ENCODE measurements around the gene PSMG3.

Gene PSMG3

GRCh38 chr7:1569833-1570632, at the start of gene PSMG3:
Gene PSMG3 (minus strand): TSS chr7:1570032. CDS start chr7:1569339, 693 bp downstream.
- peaks cover 13% of the 10 kb centered on the region for H3K36me3 ChIP-seq (ENCODE audit: control insufficient read depth, insufficient read depth, low read length)
- H3K4me1 ChIP-seq (ENCODE audit: control insufficient read depth, insufficient read depth, low read length), result peaks cover 3% of the 10 kb centered on the region
- peak within 1 kb of the TSS; percentile 88 for H3K4me3 ChIP-seq (ENCODE audit: low read length)
- no peaks in the 10 kb centered on the region for H3K9me3 ChIP-seq (ENCODE audit: control insufficient read depth, insufficient read depth, low read length)
- no peak for DNase-seq (ENCODE audit: low read depth, low spot score)
- H3K27me3 ChIP-seq (ENCODE audit: control insufficient read depth, insufficient read depth, low read length), result no peaks in the 10 kb centered on the region
- no CpG with 5 or more reads among the region's 95 CpGs for WGBS (ENCODE audit: insufficient coverage, insufficient read length)
- H3K27ac ChIP-seq (ENCODE audit: low read length), result no peak within 1 kb of the TSS

DNA sequence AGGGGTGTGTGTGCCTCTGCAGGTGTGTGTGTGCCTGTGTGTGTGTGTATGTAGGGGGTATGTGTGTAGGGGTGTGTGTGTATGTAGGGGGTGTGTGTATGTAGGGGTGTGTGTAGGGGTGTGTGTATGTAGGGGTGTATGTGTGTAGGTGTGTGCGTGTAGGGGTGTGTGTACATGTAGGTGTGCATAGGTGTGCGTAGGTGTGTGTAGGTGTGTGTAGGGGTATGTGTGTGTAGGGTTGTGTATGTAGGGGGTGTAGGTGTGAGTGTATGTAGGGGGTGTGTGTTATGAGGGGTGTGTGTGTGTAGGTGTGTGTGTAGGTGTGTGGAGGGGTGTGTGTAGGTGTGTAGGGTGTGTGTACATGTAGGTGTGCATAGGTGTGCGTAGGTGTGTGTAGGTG, 48.6 kb upstream of the PSMG3 start:
- Histone ChIP-seq H3K27me3 (ENCODE audit: control insufficient read depth, insufficient read depth, low read length) (no peaks in the 10 kb centered on the region), H3K4me3 (ENCODE audit: low read length) (no peak overlapping the region), H3K9me3 (ENCODE audit: control insufficient read depth, insufficient read depth, low read length) (no peaks in the 10 kb centered on the region), H3K4me1 (ENCODE audit: control insufficient read depth, insufficient read depth, low read length) (no peaks in the 10 kb centered on the region), H3K36me3 (ENCODE audit: control insufficient read depth, insufficient read depth, low read length) (no peaks in the 10 kb centered on the region; the same call in 1 of the 2 replicates), H3K27ac (ENCODE audit: low read length) (no peak overlapping the region)
- DNase-seq (ENCODE audit: low read depth, low spot score), result no peak
- WGBS (ENCODE audit: insufficient coverage, insufficient read length), result 100% methylated on average over 2 of the region's 3 CpGs

DNA sequence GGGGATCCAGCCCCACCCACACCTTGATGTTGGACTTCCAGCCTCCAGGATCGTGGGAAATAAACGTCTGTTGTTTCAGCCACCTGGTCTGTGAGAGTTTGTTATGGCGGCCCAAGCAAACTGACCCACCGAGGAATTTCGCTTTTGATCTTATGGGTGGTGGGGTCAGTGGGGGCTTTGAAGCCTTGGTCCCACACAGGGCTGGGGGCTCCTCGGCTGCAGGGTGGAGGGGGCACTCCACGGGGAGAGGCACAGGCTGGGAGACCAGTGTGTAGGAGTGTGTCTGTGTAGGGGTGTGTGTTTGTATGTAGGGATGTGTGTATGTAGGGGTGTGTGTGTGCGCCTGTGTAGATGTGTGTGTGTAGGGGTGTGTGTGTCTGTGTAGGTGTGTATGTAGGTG, 48.1 kb upstream of the PSMG3 start:
- no peak overlapping the region for H3K27ac ChIP-seq (ENCODE audit: low read length)
- WGBS (ENCODE audit: insufficient coverage, insufficient read length), result 100% methylated on average over 1 of the region's 8 CpGs

DNA sequence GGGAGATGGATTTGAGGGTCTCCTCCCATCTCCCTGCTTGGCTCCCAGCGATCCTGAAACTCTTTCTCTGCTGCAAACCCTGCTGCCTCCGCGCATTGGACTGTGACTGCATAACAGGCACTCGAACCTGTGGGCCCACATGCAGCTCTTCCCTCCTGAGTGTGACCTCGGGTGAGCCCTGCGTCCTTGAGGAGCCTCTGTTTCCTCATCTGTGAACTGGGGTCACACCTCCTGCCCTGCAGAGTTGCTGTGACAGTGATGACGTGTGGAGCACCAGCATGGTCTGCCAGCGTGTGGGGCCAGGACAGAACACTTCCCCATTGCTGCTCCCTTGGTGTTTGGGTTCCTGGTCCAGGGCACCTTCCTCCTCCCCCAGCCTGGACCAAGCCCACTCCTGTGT, 46.9 kb upstream of the PSMG3 start:
- Histone ChIP-seq H3K4me1 (ENCODE audit: control insufficient read depth, insufficient read depth, low read length) (no peaks in the 10 kb centered on the region), H3K27ac (ENCODE audit: low read length) (no peak overlapping the region), H3K27me3 (ENCODE audit: control insufficient read depth, insufficient read depth, low read length) (no peaks in the 10 kb centered on the region), H3K36me3 (ENCODE audit: control insufficient read depth, insufficient read depth, low read length) (no peaks in the 10 kb centered on the region), H3K4me3 (ENCODE audit: low read length) (no peak overlapping the region), H3K9me3 (ENCODE audit: control insufficient read depth, insufficient read depth, low read length) (no peaks in the 10 kb centered on the region)
- no peak for DNase-seq (ENCODE audit: low read depth, low spot score)
- no CpG with 5 or more reads among the region's 8 CpGs for WGBS (ENCODE audit: insufficient coverage, insufficient read length)

More for the DNA sequence above, 48.1 kb upstream of the PSMG3 start:
- DNase-seq (ENCODE audit: low read depth, low spot score), result no peak
- Histone ChIP-seq H3K27me3 (ENCODE audit: control insufficient read depth, insufficient read depth, low read length) (no peaks in the 10 kb centered on the region), H3K4me3 (ENCODE audit: low read length) (no peak overlapping the region), H3K4me1 (ENCODE audit: control insufficient read depth, insufficient read depth, low read length) (no peaks in the 10 kb centered on the region), H3K36me3 (ENCODE audit: control insufficient read depth, insufficient read depth, low read length) (no peaks in the 10 kb centered on the region; the same call in 1 of the 2 replicates), H3K9me3 (ENCODE audit: control insufficient read depth, insufficient read depth, low read length) (no peaks in the 10 kb centered on the region)

- Histone ChIP-seq H3K4me3 (ENCODE audit: low read length) (no peak overlapping the region), H3K27me3 (ENCODE audit: control insufficient read depth, insufficient read depth, low read length) (no peaks in the 10 kb centered on the region), H3K27ac (ENCODE audit: low read length) (no peak overlapping the region), H3K4me1 (ENCODE audit: control insufficient read depth, insufficient read depth, low read length) (peaks cover 2% of the 10 kb centered on the region; the same call in 1 of the 2 replicates), H3K9me3 (ENCODE audit: control insufficient read depth, insufficient read depth, low read length) (no peaks in the 10 kb centered on the region), H3K36me3 (ENCODE audit: control insufficient read depth, insufficient read depth, low read length) (no peaks in the 10 kb centered on the region)
- no peak for DNase-seq (ENCODE audit: low read depth, low spot score)
- no CpG with 5 or more reads among the region's 10 CpGs for WGBS (ENCODE audit: insufficient coverage, insufficient read length)
These were observed 41.9 kb upstream of the PSMG3 start for GRCh38 chr7:1611708-1612241.

GRCh38 chr7:1610678-1611302, 41.0 kb upstream of the PSMG3 start:
- Histone ChIP-seq H3K36me3 (ENCODE audit: control insufficient read depth, insufficient read depth, low read length) (no peaks in the 10 kb centered on the region), H3K4me3 (ENCODE audit: low read length) (no peak overlapping the region), H3K27ac (ENCODE audit: low read length) (no peak overlapping the region), H3K27me3 (ENCODE audit: control insufficient read depth, insufficient read depth, low read length) (no peaks in the 10 kb centered on the region), H3K4me1 (ENCODE audit: control insufficient read depth, insufficient read depth, low read length) (peaks cover 2% of the 10 kb centered on the region; the same call in 1 of the 2 replicates), H3K9me3 (ENCODE audit: control insufficient read depth, insufficient read depth, low read length) (no peaks in the 10 kb centered on the region)
- DNase-seq (ENCODE audit: low read depth, low spot score), result no peak
- no CpG with 5 or more reads among the region's 26 CpGs for WGBS (ENCODE audit: insufficient coverage, insufficient read length)

DNA sequence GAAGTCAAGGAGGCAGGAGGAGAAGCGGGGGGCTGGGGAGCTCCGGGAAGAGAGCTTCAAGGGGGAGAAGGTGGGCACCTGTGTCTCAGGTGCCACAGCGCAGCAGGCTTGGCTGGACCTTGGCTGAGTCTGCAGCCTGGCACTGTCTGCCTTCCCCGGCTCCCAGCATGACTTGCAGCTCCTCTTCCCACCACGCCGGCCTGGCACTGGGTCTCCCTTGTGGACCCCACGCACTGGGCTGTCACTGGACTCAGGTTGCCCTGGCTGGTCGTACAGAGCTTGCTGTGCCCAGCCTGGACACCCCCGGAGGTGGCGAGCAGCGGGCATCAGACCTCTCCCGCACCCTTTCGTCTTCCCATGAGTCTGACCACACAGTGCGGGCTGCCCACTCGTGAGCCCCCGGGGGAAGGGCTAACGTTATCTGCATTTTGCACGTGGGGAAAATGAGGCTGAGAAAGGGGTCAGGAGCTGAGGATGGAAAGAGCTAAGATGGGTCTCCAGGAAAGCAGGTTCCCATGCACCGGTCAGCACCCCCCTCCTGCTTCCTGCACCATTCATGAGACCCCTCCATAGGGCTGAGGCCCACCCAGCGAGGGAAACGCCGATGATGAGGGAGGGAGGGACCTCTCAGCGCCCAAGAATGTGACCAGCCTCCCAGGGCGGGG, 40.3 kb upstream of the PSMG3 start:
- Histone ChIP-seq H3K27me3 (ENCODE audit: control insufficient read depth, insufficient read depth, low read length) (no peaks in the 10 kb centered on the region), H3K4me3 (ENCODE audit: low read length) (no peak overlapping the region), H3K27ac (ENCODE audit: low read length) (no peak overlapping the region), H3K36me3 (ENCODE audit: control insufficient read depth, insufficient read depth, low read length) (no peaks in the 10 kb centered on the region), H3K9me3 (ENCODE audit: control insufficient read depth, insufficient read depth, low read length) (no peaks in the 10 kb centered on the region), H3K4me1 (ENCODE audit: control insufficient read depth, insufficient read depth, low read length) (peaks cover 2% of the 10 kb centered on the region; the same call in 1 of the 2 replicates)
- no CpG with 5 or more reads among the region's 24 CpGs for WGBS (ENCODE audit: insufficient coverage, insufficient read length)
- no peak for DNase-seq (ENCODE audit: low read depth, low spot score)

DNA sequence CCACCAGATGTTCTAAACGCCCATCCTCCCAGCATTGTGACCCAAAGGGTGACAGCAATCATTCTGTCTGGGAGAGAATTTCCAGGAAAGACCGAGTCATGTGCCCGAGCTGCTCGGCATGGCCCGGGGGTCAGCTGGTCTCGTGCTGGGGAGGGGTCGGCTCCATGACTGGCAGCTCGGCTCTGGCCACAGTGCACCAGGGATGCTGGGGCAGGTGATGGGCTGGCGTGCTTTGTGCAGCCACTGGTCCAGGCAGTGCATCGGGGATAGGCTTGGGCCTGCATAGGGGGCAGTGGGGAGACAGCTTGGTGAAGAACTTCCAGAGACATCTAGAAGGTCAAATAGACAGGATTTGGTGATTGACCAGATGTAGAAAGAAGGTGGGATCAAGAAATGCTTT, 39.2 kb upstream of the PSMG3 start:
- no peak for DNase-seq (ENCODE audit: low read depth, low spot score)
- Histone ChIP-seq H3K4me1 (ENCODE audit: control insufficient read depth, insufficient read depth, low read length) (peaks cover 2% of the 10 kb centered on the region; the same call in 1 of the 2 replicates), H3K4me3 (ENCODE audit: low read length) (no peak overlapping the region), H3K27ac (ENCODE audit: low read length) (no peak overlapping the region), H3K9me3 (ENCODE audit: control insufficient read depth, insufficient read depth, low read length) (no peaks in the 10 kb centered on the region), H3K27me3 (ENCODE audit: control insufficient read depth, insufficient read depth, low read length) (no peaks in the 10 kb centered on the region), H3K36me3 (ENCODE audit: control insufficient read depth, insufficient read depth, low read length) (no peaks in the 10 kb centered on the region)
- no CpG with 5 or more reads among the region's 10 CpGs for WGBS (ENCODE audit: insufficient coverage, insufficient read length)

- Histone ChIP-seq H3K4me3 (ENCODE audit: low read length) (no peak overlapping the region), H3K27ac (ENCODE audit: low read length) (no peak overlapping the region), H3K9me3 (ENCODE audit: control insufficient read depth, insufficient read depth, low read length) (no peaks in the 10 kb centered on the region), H3K27me3 (ENCODE audit: control insufficient read depth, insufficient read depth, low read length) (no peaks in the 10 kb centered on the region), H3K36me3 (ENCODE audit: control insufficient read depth, insufficient read depth, low read length) (no peaks in the 10 kb centered on the region), H3K4me1 (ENCODE audit: control insufficient read depth, insufficient read depth, low read length) (peaks cover 2% of the 10 kb centered on the region; the same call in 1 of the 2 replicates)
- no peak for DNase-seq (ENCODE audit: low read depth, low spot score)
- WGBS (ENCODE audit: insufficient coverage, insufficient read length), result no CpG with 5 or more reads among the region's 8 CpGs
These were observed 38.5 kb upstream of the PSMG3 start for GRCh38 chr7:1608318-1608717.

GRCh38 chr7:1607696-1608095, 37.9 kb upstream of the PSMG3 start:
- no CpG with 5 or more reads among the region's 10 CpGs for WGBS (ENCODE audit: insufficient coverage, insufficient read length)
- Histone ChIP-seq H3K36me3 (ENCODE audit: control insufficient read depth, insufficient read depth, low read length) (no peaks in the 10 kb centered on the region), H3K4me3 (ENCODE audit: low read length) (no peak overlapping the region), H3K4me1 (ENCODE audit: control insufficient read depth, insufficient read depth, low read length) (peaks cover 2% of the 10 kb centered on the region; the same call in 1 of the 2 replicates), H3K9me3 (ENCODE audit: control insufficient read depth, insufficient read depth, low read length) (no peaks in the 10 kb centered on the region), H3K27me3 (ENCODE audit: control insufficient read depth, insufficient read depth, low read length) (no peaks in the 10 kb centered on the region), H3K27ac (ENCODE audit: low read length) (no peak overlapping the region)
- no peak for DNase-seq (ENCODE audit: low read depth, low spot score)
